NCI-H1694 (cell line): ENCODE measurements around the gene NRG2.

ENCODE experiments used
- DNase-seq: peaks from one replicate; lab custom pipeline; 2025; lab: John Stamatoyannopoulos, UW

Gene NRG2

DNA sequence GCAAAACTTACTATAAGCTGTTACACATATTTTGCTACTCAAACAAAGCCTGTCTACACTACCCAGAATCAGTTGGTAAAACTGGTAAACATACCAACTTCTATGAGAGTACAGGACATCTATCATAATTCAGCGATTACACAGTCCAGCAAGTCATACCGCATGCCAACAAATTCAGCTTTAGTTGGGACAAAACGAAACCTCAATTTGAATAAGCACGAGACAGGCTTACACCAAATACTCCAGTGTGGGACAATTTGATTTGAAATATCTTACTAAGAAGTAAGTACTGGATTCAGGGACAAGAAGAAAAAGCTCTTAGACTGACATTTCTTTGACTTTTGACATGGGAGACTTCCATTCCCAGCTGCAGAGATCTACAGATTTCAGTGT is 2.0 kb downstream of the NRG2 start:
- no peak for DNase-seq

GRCh38 chr5:140040358-140040757 is 2.7 kb downstream of the NRG2 start:
- DNase-seq = no peak

GRCh38 chr5:140039561-140039960 is 3.5 kb downstream of the NRG2 start:
- DNase-seq = no peak

DNA sequence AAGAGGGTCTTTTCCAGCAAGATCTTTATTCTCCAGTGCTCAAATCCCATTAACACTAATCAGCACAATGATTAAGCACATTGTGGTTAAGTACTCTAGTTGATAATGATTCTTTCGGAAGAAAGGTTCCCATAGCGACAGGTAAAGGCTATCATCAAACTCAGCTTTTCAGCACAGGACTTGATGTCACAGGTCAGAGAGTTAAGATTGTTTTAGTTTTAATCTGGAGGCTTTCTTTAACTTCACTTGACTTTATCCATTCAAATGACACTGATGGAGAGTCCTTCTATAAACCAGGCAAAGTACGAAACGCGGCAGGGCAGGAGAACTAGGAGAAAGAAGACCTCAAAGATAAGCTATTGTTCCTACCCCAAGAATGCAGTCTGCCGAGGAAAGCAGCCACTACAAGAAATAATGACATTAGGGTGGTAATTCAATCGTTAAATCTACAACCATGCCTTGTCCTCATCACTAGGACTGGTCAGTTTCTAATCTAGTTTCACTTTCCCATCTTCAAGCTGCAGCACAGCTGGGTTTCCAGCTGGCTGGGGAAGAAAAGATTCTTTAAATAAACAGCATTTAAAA is 4.6 kb downstream of the NRG2 start:
- no peak for DNase-seq

DNA sequence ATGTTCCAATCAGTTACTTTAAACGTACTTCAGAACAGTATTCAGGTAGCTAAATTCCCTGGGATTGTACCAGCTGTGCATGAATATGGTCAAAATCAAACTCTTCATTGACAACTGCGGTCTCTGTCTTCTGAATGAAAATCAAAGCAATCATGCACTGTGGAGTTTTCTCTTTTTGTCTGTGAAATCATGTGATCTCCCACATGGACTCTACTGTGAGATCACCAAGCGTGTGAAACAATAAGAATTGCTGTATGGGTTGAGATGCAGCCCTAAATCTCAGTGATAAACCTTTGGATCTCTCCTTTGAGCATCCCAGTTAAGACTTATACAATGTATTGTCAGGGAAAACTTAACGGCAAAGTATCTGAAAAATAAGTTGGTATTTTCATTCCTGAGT is 6.1 kb downstream of the NRG2 start:
- DNase-seq = no peak

GRCh38 chr5:140035881-140036280 is 7.2 kb downstream of the NRG2 start:
- no peak for DNase-seq

- no peak for DNase-seq
Measured at GRCh38 chr5:140033037-140033760, 9.9 kb downstream of the NRG2 start.

DNA sequence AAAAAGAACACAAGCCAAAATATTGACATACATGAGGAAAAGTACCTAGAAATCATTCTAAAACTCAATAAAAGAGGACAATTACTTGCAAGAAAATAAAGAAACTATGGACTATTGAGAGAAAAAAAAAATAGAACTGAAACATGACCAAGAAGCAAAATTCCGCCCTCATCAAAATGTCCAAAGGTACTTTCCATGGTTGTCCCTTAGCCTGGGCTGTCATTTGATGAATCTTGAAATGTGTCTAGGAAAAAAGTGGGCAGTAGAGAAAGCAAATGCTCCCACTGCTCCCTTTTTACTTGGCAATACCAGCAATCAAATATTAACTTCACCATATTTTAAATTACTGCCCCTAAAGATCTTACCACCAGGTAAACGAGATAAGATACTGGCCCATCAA is 10.8 kb downstream of the NRG2 start:
- no peak for DNase-seq

- DNase-seq = no peak
Measured at GRCh38 chr5:140027807-140028206, 15.3 kb downstream of the NRG2 start.

DNA sequence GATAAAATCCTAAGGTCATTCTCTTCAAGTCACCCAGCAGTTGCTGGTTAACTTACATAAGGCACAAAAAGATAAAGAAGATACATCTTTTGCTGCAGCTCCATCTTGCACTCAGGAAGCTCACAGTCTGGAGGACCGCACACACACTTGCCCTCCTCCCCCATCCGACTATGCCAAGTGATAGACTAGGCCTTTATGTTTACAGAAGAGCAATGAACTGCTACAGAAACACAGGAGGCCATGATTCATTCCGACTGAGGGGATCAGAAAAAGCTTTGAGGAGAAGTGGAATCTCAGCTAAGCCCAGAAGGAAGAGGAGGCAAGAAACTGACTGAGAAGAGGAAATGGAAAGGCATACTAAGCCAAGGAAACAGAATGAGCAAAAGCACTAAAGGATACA is 17.4 kb downstream of the NRG2 start:
- no peak for DNase-seq

GRCh38 chr5:140024928-140025327 is 18.2 kb downstream of the NRG2 start:
- DNase-seq = no peak

- DNase-seq = peak; percentile 39
Measured at GRCh38 chr5:140023611-140024191, 19.4 kb downstream of the NRG2 start.

DNA sequence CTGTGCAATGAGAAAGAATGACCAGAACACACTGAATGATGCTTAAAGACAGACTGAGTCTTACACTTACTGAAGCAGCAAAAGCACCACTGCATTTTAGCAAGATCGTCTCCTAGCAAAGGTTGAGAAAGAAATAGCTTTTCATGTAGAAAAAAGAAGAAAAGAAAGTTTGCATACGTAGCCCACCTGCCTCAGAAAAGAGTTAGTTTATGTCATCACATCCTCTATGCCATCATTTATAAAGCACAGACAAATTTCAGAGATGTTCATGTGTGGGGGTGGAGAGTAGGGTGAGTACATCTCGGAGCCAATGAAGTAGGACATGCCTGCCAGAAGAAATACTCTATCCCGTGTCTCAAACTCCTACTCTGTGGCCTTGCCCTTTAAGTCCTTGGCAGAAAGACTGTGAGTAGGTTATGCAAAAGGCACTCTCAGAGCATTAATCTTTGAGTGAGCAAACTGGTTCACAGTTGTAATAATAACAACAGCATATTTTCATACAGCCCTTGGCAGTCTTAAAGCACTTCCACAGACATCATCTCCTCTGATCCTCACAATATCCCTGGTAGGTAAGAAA is 22.4 kb downstream of the NRG2 start:
- DNase-seq = no peak

- DNase-seq = no peak
Measured at GRCh38 chr5:140018920-140019644, 24.0 kb downstream of the NRG2 start.

- no peak for DNase-seq
Measured at GRCh38 chr5:140018517-140018916, 24.6 kb downstream of the NRG2 start.

DNA sequence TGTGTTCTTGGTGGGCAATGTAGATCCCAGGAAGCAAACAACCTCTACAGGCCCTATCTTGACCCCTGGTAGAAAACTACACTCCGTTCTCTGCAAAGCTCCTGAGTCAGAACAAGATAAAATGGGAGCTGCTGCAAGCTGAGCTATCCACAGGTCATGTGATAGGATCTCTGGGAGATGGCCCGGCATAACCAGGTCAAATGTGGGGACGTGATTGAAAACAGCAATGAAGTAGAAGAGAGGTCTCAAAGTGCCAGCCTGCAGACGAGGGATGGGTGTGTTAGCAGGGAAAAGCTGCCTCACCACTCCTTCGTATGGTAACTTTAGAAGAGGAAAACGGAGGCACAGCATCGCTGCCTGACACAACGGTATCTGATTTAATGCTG is 25.0 kb downstream of the NRG2 start:
- no peak for DNase-seq

GRCh38 chr5:140017397-140018095 is 25.6 kb downstream of the NRG2 start:
- DNase-seq = no peak

DNA sequence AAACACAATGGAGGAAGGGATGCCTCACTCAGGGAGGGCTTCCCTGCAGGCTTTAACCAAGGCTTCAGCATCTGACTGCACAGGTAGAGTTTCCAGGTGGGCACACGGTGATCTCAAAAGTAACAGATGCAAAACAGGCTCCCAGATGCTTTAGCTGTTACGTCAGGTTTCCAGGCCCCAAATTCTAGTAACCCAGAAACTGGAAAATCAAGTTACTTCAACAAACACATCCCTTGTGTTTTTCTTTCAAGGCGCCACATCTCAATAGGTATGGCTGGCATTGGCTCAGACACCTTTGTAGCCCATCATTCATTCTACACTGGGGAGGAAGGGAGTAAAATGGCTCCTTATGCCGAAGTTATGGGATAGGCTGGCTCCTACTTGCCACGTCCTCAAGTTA is 27.4 kb downstream of the NRG2 start:
- no peak for DNase-seq

DNA sequence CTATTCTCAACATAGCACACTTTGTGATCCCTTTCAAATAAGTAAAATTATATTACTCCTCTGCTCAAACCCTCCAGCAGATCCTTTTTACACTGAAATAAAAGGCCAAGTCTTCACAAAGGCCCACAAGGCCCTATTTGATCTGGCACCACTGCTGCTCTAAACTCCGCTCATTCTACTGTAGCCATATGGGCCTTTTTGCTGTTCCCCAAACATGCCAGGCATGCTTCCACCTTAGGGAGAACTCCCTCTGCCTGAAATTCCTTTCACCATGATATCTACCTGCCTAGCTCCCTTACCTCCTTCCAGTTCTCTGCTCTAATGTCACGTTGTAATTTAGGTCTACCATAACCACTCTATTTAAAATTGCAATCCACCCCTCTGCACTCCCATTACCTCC is 28.3 kb downstream of the NRG2 start:
- DNase-seq = no peak

DNA sequence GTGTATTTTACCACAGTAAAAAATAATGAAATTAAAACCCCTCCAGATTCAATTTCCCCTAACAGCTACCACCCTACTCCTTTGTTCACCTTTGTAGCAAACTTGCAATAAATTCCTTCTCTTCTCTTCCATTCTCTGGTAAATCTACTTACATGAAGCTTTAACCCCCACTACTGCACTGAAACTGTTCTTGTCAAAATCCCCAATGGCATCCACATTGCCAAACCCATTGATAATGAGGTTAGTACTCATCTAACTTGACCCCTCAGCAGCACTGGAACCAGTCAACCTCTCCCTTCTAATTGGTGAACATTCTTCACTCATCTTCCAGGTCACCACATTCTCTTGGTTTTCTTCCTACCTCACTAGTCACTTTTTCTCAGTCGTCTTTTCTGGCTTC is 29.6 kb downstream of the NRG2 start:
- DNase-seq = no peak

- no peak for DNase-seq
Measured at GRCh38 chr5:140012443-140012842, 30.7 kb downstream of the NRG2 start.

GRCh38 chr5:140011297-140011802 is 31.7 kb downstream of the NRG2 start:
- no peak for DNase-seq
